Endodermal cell (in vitro differentiated cells): ENCODE data around the gene NBEAL2. TPM values are rescaled to one million over a fixed set of nuclear protein-coding genes. Genes with fewer than 3 reads are reported as not detected.
A peak's percentile ranks its signal among the peaks of the same experiment; 100 is the strongest.

Source experiments
- DNase-seq: peaks from one replicate; pipeline ENCODE4 v3.0.0-alpha.2; 2017
- H3K27ac ChIP-seq: 2 replicates; pipeline ENCODE4 v1.5.1; 2013; ENCODE audit warnings: mild to moderate bottlenecking, low read depth, low read length, moderate library complexity
- H3K27me3 ChIP-seq: 2 replicates; pipeline ENCODE4 v1.6.1; 2013; ENCODE audit warnings: mild to moderate bottlenecking, low read length, moderate library complexity; ENCODE audit not compliant: insufficient read depth, control insufficient read depth, poor library complexity, severe bottlenecking
- H3K36me3 ChIP-seq: 2 replicates; pipeline ENCODE4 v1.7.0; 2013; ENCODE audit warnings: mild to moderate bottlenecking, low read length, moderate library complexity; ENCODE audit not compliant: control insufficient read depth, insufficient read depth
- H3K4me1 ChIP-seq: one replicate; pipeline ENCODE4 v1.7.0; 2013; ENCODE audit warnings: low read length; ENCODE audit not compliant: control insufficient read depth, insufficient read depth
- H3K4me3 ChIP-seq: 2 replicates; pipeline ENCODE4 v1.5.1; 2013; ENCODE audit warnings: mild to moderate bottlenecking, low read length, moderate library complexity
- H3K9ac ChIP-seq: 2 replicates; pipeline ENCODE4 v1.6.1; 2013; ENCODE audit warnings: mild to moderate bottlenecking, low read length, moderate library complexity; ENCODE audit not compliant: poor library complexity, severe bottlenecking; ENCODE audit errors: extremely low read depth
- H3K9me3 ChIP-seq: 2 replicates; pipeline ENCODE4 v1.6.1; 2013; ENCODE audit warnings: mild to moderate bottlenecking, low read length, moderate library complexity; ENCODE audit not compliant: control insufficient read depth
- H3K27ac Mint-ChIP-seq: 2 replicates; pipeline ENCODE4 v1.8.0; 2020; ENCODE audit warnings: mixed read lengths
- H3K27me3 Mint-ChIP-seq: 2 replicates; pipeline ENCODE4 v1.8.0; 2021; ENCODE audit warnings: mild to moderate bottlenecking, mixed read lengths; ENCODE audit not compliant: insufficient read depth
- H3K36me3 Mint-ChIP-seq: 2 replicates; pipeline ENCODE4 v1.8.0; 2020; ENCODE audit warnings: low read depth, mixed read lengths
- H3K4me1 Mint-ChIP-seq: 2 replicates; pipeline ENCODE4 v1.8.0; 2020; ENCODE audit warnings: mixed read lengths
- H3K4me3 Mint-ChIP-seq: 2 replicates; pipeline ENCODE4 v1.8.0; 2020; ENCODE audit warnings: mild to moderate bottlenecking, moderate library complexity, mixed read lengths
- H3K9me3 Mint-ChIP-seq: 2 replicates; pipeline ENCODE4 v1.8.0; 2020; ENCODE audit warnings: mild to moderate bottlenecking, mixed read lengths
- CTCF ChIP-seq: fragments of 200-600 bp; sonication (generic); conservative IDR thresholded peaks from 2 replicates; pipeline ENCODE4 v1.5.0; 2021; ENCODE audit warnings: antibody characterized with exemption, mild to moderate bottlenecking
- WGBS, 2 experiments: methylation state at CpG; one replicate each; pipeline versions ENCODE4 v1.1.5 to v1.1.7; 2013; ENCODE audit warnings: missing lambda C conversion rate in 2 of 2, mixed read lengths in 1 of 2; ENCODE audit not compliant: insufficient coverage in 1 of 2, insufficient read length in 1 of 2; 5-methylcytosine and 5-hydroxymethylcytosine counted together
- total RNA-seq, 2 donors: library from RNA; stranded (reverse); fragmentation: NEBNext Ultra II Directional in 1 of 2; extraction: Animal tissue kit (Norgen Biotek cat#: 25700) in 1 of 2; gene quantifications; 2 replicates in 1 of 2; 3 replicates in 1 of 2; pipeline ENCODE4 v1.2.1, GENCODE V29; 2021

The NBEAL2 gene
- total RNA-seq, 2 donors from 2014 or later, result 59.2 to 64.0 TPM

- H3K27me3 Mint-ChIP-seq, result no peaks in the 10 kb centered on the region
- Histone ChIP-seq H3K9me3 (no peaks in the 10 kb centered on the region), H3K36me3 (peaks cover 47% of the 10 kb centered on the region), H3K4me3 (peak overlapping the region; percentile 29), H3K27me3 (no peaks in the 10 kb centered on the region), H3K4me1 (peaks cover 40% of the 10 kb centered on the region), H3K27ac (no peak overlapping the region), H3K9ac (no peak overlapping the region)
- no peak for TF ChIP-seq CTCF
- peaks cover 33% of the 10 kb centered on the region for H3K36me3 Mint-ChIP-seq
- peak overlapping the region; percentile 79 for H3K27ac Mint-ChIP-seq
- H3K9me3 Mint-ChIP-seq, result no peaks in the 10 kb centered on the region
- WGBS, 2 experiments, result 90 to 94% methylated on average over 5 to 12 of the region's 12 CpGs
- no peak for DNase-seq
- H3K4me1 Mint-ChIP-seq, result peaks cover 81% of the 10 kb centered on the region
- peak overlapping the region; percentile 25 for H3K4me3 Mint-ChIP-seq
Measured at GRCh38 chr3:46943237-46944187, 36.0 kb upstream of the NBEAL2 start.

DNA sequence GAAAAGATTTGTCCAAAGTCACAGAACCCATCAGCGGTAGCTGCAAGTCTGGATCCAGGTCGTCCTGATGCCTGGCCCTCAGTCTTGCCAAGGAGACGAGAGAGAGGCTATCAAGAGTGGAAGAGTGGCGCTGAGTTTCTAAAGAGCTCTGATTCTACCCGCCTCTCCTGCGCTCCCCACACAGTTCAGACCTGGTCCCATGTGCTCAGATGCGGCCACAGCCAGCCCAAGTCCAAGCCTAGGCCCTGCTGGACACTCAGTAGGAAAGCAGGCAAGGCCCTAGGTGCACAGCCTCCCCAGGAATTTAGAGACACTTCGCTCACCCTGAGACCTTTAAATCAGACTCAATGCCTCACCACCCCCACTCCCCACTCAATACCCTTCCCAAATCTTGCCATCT is 35.3 kb upstream of the NBEAL2 start:
- Mint-ChIP-seq H3K4me1 (peaks cover 87% of the 10 kb centered on the region), H3K27ac (peak overlapping the region; percentile 33), H3K9me3 (no peaks in the 10 kb centered on the region), H3K36me3 (peaks cover 28% of the 10 kb centered on the region), H3K27me3 (no peaks in the 10 kb centered on the region), H3K4me3 (no peak overlapping the region)
- Histone ChIP-seq H3K9ac (no peak overlapping the region), H3K36me3 (peaks cover 41% of the 10 kb centered on the region), H3K27me3 (no peaks in the 10 kb centered on the region), H3K4me1 (peaks cover 47% of the 10 kb centered on the region), H3K27ac (no peak overlapping the region), H3K4me3 (peak overlapping the region; percentile 29), H3K9me3 (no peaks in the 10 kb centered on the region)
- WGBS, 2 experiments, result 94 to 95% methylated on average over 3 to 8 of the region's 8 CpGs
- peak; percentile 31 for TF ChIP-seq CTCF
- no peak for DNase-seq

GRCh38 chr3:46946416-46946815 is 33.0 kb upstream of the NBEAL2 start:
- Histone ChIP-seq H3K4me3 (no peak overlapping the region), H3K27ac (no peak overlapping the region), H3K36me3 (peaks cover 24% of the 10 kb centered on the region), H3K27me3 (no peaks in the 10 kb centered on the region), H3K4me1 (peaks cover 51% of the 10 kb centered on the region), H3K9ac (no peak overlapping the region), H3K9me3 (no peaks in the 10 kb centered on the region)
- no peaks in the 10 kb centered on the region for H3K9me3 Mint-ChIP-seq
- DNase-seq, result peak; percentile 74
- H3K4me3 Mint-ChIP-seq, result no peak overlapping the region
- H3K27me3 Mint-ChIP-seq, result no peaks in the 10 kb centered on the region
- 82 to 100% methylated on average over 2 to 6 of the region's 6 CpGs for WGBS, 2 experiments
- H3K27ac Mint-ChIP-seq, result peak overlapping the region; percentile 83
- no peak for TF ChIP-seq CTCF
- H3K36me3 Mint-ChIP-seq, result peaks cover 19% of the 10 kb centered on the region
- H3K4me1 Mint-ChIP-seq, result peaks cover 77% of the 10 kb centered on the region
